ENCODE data around the gene UMAD1.

DNA sequence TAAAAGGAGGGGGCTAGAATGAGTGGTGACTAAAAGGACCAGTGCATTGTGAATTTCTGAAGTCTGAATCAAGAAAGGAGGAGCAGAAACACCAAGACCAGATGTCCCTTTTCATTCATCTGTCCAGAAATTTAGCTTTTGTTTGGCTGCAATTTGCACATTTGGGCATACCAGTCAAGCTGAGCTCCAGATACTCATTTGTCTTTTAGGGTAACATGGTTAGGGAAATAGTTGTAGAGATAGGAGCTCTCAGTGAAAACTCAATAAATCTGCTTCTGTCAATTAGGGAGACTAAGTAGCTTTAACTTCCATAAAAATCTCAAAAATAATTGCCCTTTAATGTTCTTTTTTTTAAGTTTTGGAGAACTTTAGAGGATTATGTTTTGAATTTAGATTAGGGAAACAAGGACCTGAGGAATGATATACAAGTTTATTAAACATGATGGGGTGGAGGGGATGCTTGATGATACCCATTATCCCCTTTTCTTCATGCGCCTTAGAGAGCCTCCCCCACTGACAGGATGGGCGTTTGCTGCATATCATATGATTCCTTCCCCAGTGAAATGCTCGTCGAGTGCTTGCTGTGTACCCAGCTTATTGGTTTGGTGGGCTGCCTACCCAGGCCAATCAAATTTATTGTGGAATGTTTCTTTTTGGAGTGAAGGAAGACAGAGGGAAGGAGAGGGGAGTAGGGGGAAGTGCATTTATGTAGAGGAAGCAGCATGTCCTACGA, 128.6 kb downstream of the UMAD1 start:
- no peak for TF ChIP-seq EZH2 (IDR thresholded peaks at IDR 0.05; ENCODE audit: insufficient read depth, low read length)
- TF ChIP-seq, protein P1, sequence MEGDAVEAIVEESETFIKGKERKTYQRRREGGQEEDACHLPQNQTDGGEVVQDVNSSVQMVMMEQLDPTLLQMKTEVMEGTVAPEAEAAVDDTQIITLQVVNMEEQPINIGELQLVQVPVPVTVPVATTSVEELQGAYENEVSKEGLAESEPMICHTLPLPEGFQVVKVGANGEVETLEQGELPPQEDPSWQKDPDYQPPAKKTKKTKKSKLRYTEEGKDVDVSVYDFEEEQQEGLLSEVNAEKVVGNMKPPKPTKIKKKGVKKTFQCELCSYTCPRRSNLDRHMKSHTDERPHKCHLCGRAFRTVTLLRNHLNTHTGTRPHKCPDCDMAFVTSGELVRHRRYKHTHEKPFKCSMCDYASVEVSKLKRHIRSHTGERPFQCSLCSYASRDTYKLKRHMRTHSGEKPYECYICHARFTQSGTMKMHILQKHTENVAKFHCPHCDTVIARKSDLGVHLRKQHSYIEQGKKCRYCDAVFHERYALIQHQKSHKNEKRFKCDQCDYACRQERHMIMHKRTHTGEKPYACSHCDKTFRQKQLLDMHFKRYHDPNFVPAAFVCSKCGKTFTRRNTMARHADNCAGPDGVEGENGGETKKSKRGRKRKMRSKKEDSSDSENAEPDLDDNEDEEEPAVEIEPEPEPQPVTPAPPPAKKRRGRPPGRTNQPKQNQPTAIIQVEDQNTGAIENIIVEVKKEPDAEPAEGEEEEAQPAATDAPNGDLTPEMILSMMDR (IDR thresholded peaks at IDR 0.05; ENCODE audit: insufficient read depth, low read depth, low read length) = no peak
